Fibroblast of lung (primary cell): ENCODE data around the gene TGM6. TPM values are rescaled to one million over a fixed set of nuclear protein-coding genes. Genes with fewer than 3 reads are reported as not detected.

Source experiments
- DNase-seq, 2 donors: peaks; one replicate each; pipeline versions ENCODE4 v3.0.0 to v3.0.0-alpha.2; 2010; ENCODE audit warnings: low read depth in 2 of 2
- H2AFZ ChIP-seq: 2 replicates; pipeline ENCODE4 v1.5.1; 2012; ENCODE audit warnings: low read length, control low read depth, inconsistent platforms
- H3K27ac ChIP-seq: 2 replicates; pipeline ENCODE4 v1.5.1; 2011; ENCODE audit warnings: low read length, control low read depth; ENCODE audit not compliant: insufficient read depth
- H3K27me3 ChIP-seq: 2 replicates; pipeline ENCODE4 v1.5.1; 2011; ENCODE audit warnings: mild to moderate bottlenecking, low read length; ENCODE audit not compliant: control insufficient read depth, insufficient read depth
- H3K36me3 ChIP-seq: 2 replicates; pipeline ENCODE4 v1.5.1; 2011; ENCODE audit warnings: low read length; ENCODE audit not compliant: control insufficient read depth, insufficient read depth
- H3K4me1 ChIP-seq: 2 replicates; pipeline ENCODE4 v1.5.1; 2011; ENCODE audit warnings: low read length; ENCODE audit not compliant: control insufficient read depth, insufficient read depth; ENCODE audit errors: extremely low read depth
- H3K4me2 ChIP-seq: 2 replicates; pipeline ENCODE4 v1.5.1; 2011; ENCODE audit warnings: low read length, control low read depth; ENCODE audit not compliant: insufficient read depth; ENCODE audit errors: extremely low read depth
- H3K4me3 ChIP-seq, 4 experiments: fragments of 200-600 bp in 1 of 4; sonication (generic) in 1 of 4; replicated peaks in 1 of 4; 2 replicates each; pipeline ENCODE4 v1.5.1; 2011 to 2016; ENCODE audit warnings: low read length in 4 of 4, low read depth in 3 of 4, mild to moderate bottlenecking in 3 of 4, control low read depth in 2 of 4, inconsistent platforms in 1 of 4, mixed read lengths in 1 of 4; ENCODE audit not compliant: insufficient read depth in 1 of 4; ENCODE audit errors: control extremely low read depth in 1 of 4
- H3K79me2 ChIP-seq: 2 replicates; pipeline ENCODE4 v1.5.1; 2012; ENCODE audit warnings: mild to moderate bottlenecking, low read length, inconsistent platforms; ENCODE audit not compliant: control insufficient read depth, insufficient read depth
- H3K9ac ChIP-seq: 2 replicates; pipeline ENCODE4 v1.5.1; 2011; ENCODE audit warnings: mild to moderate bottlenecking, low read length, control low read depth; ENCODE audit not compliant: insufficient read depth
- H3K9me3 ChIP-seq: 2 replicates; pipeline ENCODE4 v1.5.1; 2012; ENCODE audit warnings: low read depth, low read length; ENCODE audit not compliant: control insufficient read depth, insufficient read depth
- H4K20me1 ChIP-seq: 2 replicates; pipeline ENCODE4 v1.5.1; 2011; ENCODE audit warnings: low read length; ENCODE audit not compliant: control insufficient read depth, insufficient read depth; ENCODE audit errors: extremely low read depth
- CTCF ChIP-seq, 2 donors: IDR thresholded peaks in 1 of 2; conservative IDR thresholded peaks in 1 of 2; 1 replicate in 1 of 2; 2 replicates in 1 of 2; pipeline ENCODE4 v1.5.1; 2011 to 2012; ENCODE audit warnings: low read length in 2 of 2, control low read depth in 1 of 2, inconsistent platforms in 1 of 2, low read depth in 1 of 2, mild to moderate bottlenecking in 1 of 2
- EZH2 ChIP-seq: IDR thresholded peaks from 2 replicates; pipeline ENCODE4 v1.5.1; 2012; ENCODE audit warnings: low read length, control low read depth, mild to moderate bottlenecking; ENCODE audit errors: missing control alignments
- polyA plus RNA-seq, 2 donors: library from polyadenylated mRNA; depleted of rRNA in 1 of 2; stranded (reverse) in 1 of 2; unstranded in 1 of 2; fragments of >200 nt; gene quantifications; 2 replicates each; pipeline ENCODE4 v1.2.1, GENCODE V29; 2011 to 2012; ENCODE audit warnings: missing spikeins in 1 of 2
- total RNA-seq: library from RNA; depleted of rRNA; stranded (reverse); fragments of >200 nt; gene quantifications from 2 replicates; pipeline ENCODE4 v1.2.1, GENCODE V29; 2014

The TGM6 gene
- total and polyA plus RNA-seq, 2 donors (not counting 1 experiment from before 2014, with no cell fraction given): not detected

- no peak overlapping the region for H3K9ac ChIP-seq
- no peaks in the 10 kb centered on the region for H3K4me1 ChIP-seq
- no peaks in the 10 kb centered on the region for H3K9me3 ChIP-seq
- no peak for TF ChIP-seq EZH2
- H3K79me2 ChIP-seq: no peaks in the 10 kb centered on the region
- H3K4me2 ChIP-seq: no peak overlapping the region
- no peak overlapping the region for H3K27ac ChIP-seq
- H3K36me3 ChIP-seq: no peaks in the 10 kb centered on the region
- no peak for DNase-seq
- no peaks in the 10 kb centered on the region for H3K27me3 ChIP-seq
- no peak overlapping the region for H3K4me3 ChIP-seq
- H4K20me1 ChIP-seq: no peaks in the 10 kb centered on the region
- no peak overlapping the region for H2AFZ ChIP-seq
Observed at GRCh38 chr20:2358006-2358405, 22.7 kb upstream of the TGM6 start.

GRCh38 chr20:2361035-2361593 is 19.6 kb upstream of the TGM6 start:
- Histone ChIP-seq H3K27ac (no peak overlapping the region), H3K36me3 (no peaks in the 10 kb centered on the region), H3K4me1 (no peaks in the 10 kb centered on the region), H3K4me2 (no peak overlapping the region), H3K27me3 (no peaks in the 10 kb centered on the region), H4K20me1 (no peaks in the 10 kb centered on the region), H3K4me3 (no peak overlapping the region), H3K9ac (no peak overlapping the region), H3K9me3 (no peaks in the 10 kb centered on the region), H2AFZ (no peak overlapping the region), H3K79me2 (no peaks in the 10 kb centered on the region)
- TF ChIP-seq CTCF (conservative IDR thresholded peaks at IDR 0.05 in 1 of 2, IDR thresholded peaks at IDR 0.05 in 1 of 2; ENCODE audit: low read depth in 1 of 2, low read length in 2 of 2): no peak
- no peak for DNase-seq

- H3K4me2 ChIP-seq: no peak overlapping the region
Observed at GRCh38 chr20:2363187-2363586, 17.5 kb upstream of the TGM6 start.

More at GRCh38 chr20:2363187-2363586, 17.5 kb upstream of the TGM6 start:
- DNase-seq: no peak
- Histone ChIP-seq H3K4me3 (no peak overlapping the region), H4K20me1 (no peaks in the 10 kb centered on the region), H2AFZ (no peak overlapping the region), H3K9me3 (no peaks in the 10 kb centered on the region), H3K9ac (no peak overlapping the region), H3K27ac (no peak overlapping the region), H3K4me1 (no peaks in the 10 kb centered on the region), H3K27me3 (no peaks in the 10 kb centered on the region), H3K36me3 (no peaks in the 10 kb centered on the region), H3K79me2 (no peaks in the 10 kb centered on the region)
- TF ChIP-seq EZH2 (no peak), CTCF (conservative IDR thresholded peaks at IDR 0.05 in 1 of 2, IDR thresholded peaks at IDR 0.05 in 1 of 2; ENCODE audit: low read depth in 1 of 2, low read length in 2 of 2) (no peak)
